GM12874 (cell line): ENCODE data around the gene R3HCC1L.

Experiments
- TF ChIP-seq, protein P1 (sequence below): IDR thresholded peaks from 2 replicates; pipeline ENCODE4 v1.5.1; 2011; ENCODE audit warnings: low read depth, mild to moderate bottlenecking, control low read depth, low read length, moderate library complexity; ENCODE audit not compliant: insufficient read depth

Gene R3HCC1L

GRCh38 chr10:98107644-98108430, 26.6 kb upstream of the R3HCC1L start:
- TF ChIP-seq, protein P1, sequence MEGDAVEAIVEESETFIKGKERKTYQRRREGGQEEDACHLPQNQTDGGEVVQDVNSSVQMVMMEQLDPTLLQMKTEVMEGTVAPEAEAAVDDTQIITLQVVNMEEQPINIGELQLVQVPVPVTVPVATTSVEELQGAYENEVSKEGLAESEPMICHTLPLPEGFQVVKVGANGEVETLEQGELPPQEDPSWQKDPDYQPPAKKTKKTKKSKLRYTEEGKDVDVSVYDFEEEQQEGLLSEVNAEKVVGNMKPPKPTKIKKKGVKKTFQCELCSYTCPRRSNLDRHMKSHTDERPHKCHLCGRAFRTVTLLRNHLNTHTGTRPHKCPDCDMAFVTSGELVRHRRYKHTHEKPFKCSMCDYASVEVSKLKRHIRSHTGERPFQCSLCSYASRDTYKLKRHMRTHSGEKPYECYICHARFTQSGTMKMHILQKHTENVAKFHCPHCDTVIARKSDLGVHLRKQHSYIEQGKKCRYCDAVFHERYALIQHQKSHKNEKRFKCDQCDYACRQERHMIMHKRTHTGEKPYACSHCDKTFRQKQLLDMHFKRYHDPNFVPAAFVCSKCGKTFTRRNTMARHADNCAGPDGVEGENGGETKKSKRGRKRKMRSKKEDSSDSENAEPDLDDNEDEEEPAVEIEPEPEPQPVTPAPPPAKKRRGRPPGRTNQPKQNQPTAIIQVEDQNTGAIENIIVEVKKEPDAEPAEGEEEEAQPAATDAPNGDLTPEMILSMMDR = no peak

DNA sequence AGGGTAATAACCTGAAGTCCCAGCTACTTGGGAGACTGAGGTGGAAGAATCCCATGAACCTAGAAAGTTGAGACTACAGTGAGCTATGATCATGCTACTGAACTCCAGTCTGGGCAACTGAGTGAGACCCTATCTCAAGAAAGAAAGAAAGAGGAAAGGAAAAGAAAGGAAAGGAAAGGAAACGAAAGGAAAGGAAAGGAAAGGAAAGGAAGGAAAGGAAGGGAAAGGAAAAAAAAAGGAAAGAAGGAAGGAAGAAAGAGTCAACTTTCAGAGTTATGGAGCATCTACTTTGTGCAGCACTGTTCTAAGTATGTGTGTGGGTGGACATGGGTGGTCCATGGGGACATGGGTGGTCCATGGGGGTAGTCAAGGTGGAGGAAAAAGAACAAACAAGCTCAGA, 24.1 kb upstream of the R3HCC1L start:
- TF ChIP-seq, protein P1 = no peak

DNA sequence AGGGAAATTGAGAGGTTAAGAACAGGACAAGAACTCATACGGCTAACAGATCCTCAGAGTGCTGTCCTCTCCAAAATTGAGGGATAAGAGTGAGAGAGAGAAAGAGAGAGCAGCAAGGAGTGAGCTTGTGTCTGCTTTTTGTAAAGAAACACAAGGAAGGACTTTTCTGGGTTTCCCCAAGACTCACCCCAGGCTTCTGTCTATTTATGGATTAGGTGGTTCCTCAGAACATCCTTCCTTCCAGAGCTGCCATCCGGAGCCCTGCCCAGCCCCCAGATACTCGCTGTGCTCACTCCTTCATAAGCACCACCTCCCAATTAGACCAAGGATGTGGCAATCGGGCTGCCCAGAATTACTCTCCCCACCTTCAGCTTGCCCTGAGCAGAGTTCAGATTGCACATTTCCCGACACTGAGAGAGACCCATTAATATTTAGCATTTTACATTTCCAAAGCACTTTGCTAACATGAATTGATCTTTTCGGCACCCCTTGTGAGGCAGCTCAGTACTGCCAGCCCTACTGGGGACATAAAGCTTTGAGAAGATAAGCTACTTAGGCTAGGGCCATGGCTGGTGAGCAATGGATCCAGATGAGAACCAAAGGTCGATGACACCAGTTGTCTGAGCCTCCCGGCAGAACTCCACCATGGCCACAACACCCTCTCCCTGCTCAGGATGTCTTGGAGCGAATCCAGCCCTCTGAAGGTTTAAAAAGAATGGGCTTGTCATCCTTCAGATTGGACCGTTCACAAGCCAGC, 19.2 kb upstream of the R3HCC1L start:
- TF ChIP-seq, protein P1 = no peak

DNA sequence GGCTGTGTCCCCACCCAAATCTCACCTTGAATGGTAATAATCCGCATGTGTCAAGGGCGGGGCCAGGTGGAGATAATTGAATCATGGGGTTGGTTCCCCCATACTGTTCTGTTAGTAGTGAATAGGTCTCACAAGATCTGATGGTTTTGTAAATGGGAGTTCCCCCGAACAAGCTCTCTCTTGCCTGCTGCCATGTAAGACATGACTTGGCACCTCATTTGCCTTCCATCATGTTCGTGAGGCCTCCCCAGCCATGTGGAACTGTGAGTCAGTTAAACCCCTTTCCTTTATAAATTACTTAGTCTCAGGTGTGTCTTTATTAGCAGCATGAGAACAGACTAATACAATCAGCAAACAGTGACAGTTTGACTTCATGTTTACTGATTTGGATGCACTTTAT, 14.6 kb upstream of the R3HCC1L start:
- TF ChIP-seq, protein P1 = no peak

DNA sequence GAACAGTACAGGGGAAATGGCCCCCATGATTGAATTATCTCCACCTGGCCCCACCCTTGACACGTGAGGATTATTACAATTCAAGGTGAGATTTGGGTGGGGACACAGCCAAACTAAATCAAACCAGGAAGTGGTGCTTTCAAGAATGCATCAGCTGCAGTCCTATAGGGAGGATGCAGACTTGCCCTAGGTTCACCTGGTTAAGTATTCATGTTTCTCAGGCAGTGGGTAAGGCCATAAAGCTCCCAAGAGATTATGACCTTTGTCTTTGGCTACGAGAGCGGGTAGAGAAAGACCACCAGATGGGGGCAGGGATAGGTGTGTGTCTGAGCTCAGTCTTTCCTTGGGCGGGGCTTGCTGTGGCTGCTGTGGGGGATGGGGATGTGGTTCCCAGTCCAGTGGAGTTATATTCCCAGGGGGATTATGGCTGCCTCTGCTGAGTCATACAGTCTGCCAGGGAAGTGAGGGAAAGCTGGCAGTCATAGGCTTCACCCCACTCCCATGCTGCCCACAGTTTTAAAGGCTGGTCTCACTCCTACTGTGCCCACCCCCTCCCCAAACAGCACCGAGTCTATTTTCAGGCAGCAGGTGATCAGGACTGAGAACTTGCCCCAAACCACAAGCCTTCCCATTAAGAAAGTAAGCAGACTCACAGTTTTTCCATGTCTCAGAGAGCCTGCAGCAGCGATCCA, 8.4 kb upstream of the R3HCC1L start:
- TF ChIP-seq, protein P1 = no peak

DNA sequence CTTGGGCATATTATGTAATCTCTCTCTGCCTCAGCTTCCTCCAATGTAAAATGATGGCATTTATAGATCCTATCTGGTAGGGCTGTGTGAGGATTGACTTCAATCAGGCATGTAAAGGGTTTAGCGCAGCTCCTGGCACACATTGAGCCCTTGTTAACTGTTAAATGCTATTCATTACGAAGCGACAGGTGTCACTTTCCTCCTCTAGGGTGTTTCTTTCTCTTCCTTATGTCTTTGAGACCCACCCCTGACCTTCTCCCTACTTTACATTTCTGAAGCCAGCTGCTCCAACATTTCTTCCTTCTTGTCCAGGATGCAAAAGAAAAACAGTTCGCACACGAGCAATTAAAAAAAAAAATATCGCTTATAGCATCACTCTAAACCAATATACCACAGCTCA, 5.7 kb upstream of the R3HCC1L start:
- TF ChIP-seq, protein P1 = no peak

- TF ChIP-seq, protein P1 = no peak
Measured at GRCh38 chr10:98131619-98132018, 2.8 kb upstream of the R3HCC1L start.
